Liver (tissue), 3 donors: ENCODE data around the gene THAP3.
A peak's percentile ranks its signal among the peaks of the same experiment; 100 is the strongest.

Experiments used
- RAD21 ChIP-seq, 2 donors: IDR thresholded peaks; 2 replicates each; pipeline ENCODE4 v1.6.1; 2016; ENCODE audit warnings: antibody characterized with exemption in 2 of 2, mild to moderate bottlenecking in 2 of 2
- REST ChIP-seq: IDR thresholded peaks from 2 replicates; pipeline ENCODE4 v1.6.1; 2016; ENCODE audit warnings: antibody characterized with exemption, mild to moderate bottlenecking
- YY1 ChIP-seq: IDR thresholded peaks from 2 replicates; pipeline ENCODE4 v1.6.1; 2016; ENCODE audit warnings: antibody characterized with exemption, mild to moderate bottlenecking
- TF ChIP-seq, protein P1 (sequence below): fragments of 150-350 bp; IDR thresholded peaks from 2 replicates; pipeline ENCODE4 v1.5.1; 2017; ENCODE audit warnings: improper control_type of control experiment, low read depth, low read length; ENCODE audit not compliant: missing input control
- donor health status: healthy.
- donor health status: healthy.

DNA sequence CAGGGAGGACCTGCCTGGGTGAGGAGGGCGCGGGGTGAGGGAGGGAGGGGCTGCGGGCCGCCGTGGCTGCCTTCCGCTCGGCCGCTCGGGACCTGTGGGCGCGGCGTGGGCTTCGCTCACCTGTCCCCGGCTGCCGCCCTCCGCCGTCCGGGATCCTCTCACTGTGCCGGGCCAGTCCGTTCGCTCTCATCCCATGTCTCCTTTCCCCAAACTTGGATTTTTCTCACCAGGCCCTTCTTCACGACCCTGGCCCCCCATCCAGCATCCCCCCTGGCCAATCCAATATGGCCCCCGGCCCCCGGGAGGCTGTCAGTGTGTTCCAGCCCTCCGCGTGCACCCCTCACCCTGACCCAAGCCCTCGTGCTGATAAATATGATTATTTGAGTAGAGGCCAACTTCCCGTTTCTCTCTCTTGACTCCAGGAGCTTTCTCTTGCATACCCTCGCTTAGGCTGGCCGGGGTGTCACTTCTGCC is 44.5 kb upstream of the THAP3 start:
- TF ChIP-seq, protein P1, sequence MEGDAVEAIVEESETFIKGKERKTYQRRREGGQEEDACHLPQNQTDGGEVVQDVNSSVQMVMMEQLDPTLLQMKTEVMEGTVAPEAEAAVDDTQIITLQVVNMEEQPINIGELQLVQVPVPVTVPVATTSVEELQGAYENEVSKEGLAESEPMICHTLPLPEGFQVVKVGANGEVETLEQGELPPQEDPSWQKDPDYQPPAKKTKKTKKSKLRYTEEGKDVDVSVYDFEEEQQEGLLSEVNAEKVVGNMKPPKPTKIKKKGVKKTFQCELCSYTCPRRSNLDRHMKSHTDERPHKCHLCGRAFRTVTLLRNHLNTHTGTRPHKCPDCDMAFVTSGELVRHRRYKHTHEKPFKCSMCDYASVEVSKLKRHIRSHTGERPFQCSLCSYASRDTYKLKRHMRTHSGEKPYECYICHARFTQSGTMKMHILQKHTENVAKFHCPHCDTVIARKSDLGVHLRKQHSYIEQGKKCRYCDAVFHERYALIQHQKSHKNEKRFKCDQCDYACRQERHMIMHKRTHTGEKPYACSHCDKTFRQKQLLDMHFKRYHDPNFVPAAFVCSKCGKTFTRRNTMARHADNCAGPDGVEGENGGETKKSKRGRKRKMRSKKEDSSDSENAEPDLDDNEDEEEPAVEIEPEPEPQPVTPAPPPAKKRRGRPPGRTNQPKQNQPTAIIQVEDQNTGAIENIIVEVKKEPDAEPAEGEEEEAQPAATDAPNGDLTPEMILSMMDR: no peak
- TF ChIP-seq RAD21 (IDR thresholded peaks at IDR 0.05) (no peak), YY1 (peak; percentile 7), REST (no peak)
